Adrenal gland (tissue), 12 donors: Measurements from ENCODE around the gene NPPC. TPM values are rescaled to one million over a fixed set of nuclear protein-coding genes. Genes with fewer than 3 reads are reported as not detected.

Experiments
- DNase-seq, 7 donors: peaks; one replicate each; pipeline ENCODE4 v3.0.0-alpha.2; 2019 to 2020
- H3K27ac ChIP-seq, 5 donors: fragments of 200-600 bp; sonication (generic) in 4 of 5; 1 replicate in 3 of 5; 2 replicates in 2 of 5; pipeline versions ENCODE4 v1.5.1 to v1.8.0; 2016 to 2020; ENCODE audit warnings: mild to moderate bottlenecking in 1 of 5
- H3K27me3 ChIP-seq: fragments of 200-600 bp; 2 replicates; pipeline ENCODE4 v1.8.0; 2021
- H3K36me3 ChIP-seq, 2 donors: fragments of 200-600 bp; replicated peaks in 1 of 2; 1 replicate in 1 of 2; 2 replicates in 1 of 2; pipeline versions ENCODE4 v1.5.1 to v1.8.0; 2018 to 2022
- H3K4me1 ChIP-seq, 2 donors: fragments of 200-600 bp; replicated peaks in 1 of 2; 1 replicate in 1 of 2; 2 replicates in 1 of 2; pipeline versions ENCODE4 v1.5.1 to v1.8.0; 2018 to 2021
- H3K4me3 ChIP-seq, 4 donors: fragments of 200-600 bp; sonication (generic) in 3 of 4; one replicate each; pipeline ENCODE4 v1.5.1; 2016 to 2018
- H3K9me3 ChIP-seq, 3 donors: fragments of 200-600 bp; sonication (generic) in 1 of 3; replicated peaks in 1 of 3; 1 replicate in 2 of 3; 2 replicates in 1 of 3; pipeline versions ENCODE4 v1.5.1 to v1.8.0; 2016 to 2021
- POLR2A ChIP-seq, 2 donors: fragments of 450-650 bp; IDR thresholded peaks; one replicate each; pipeline ENCODE4 v1.6.1; 2017; ENCODE audit warnings: antibody characterized with exemption in 2 of 2, mild to moderate bottlenecking in 2 of 2, moderate library complexity in 1 of 2
- WGBS, 4 donors: extraction: QIAGEN DNeasy Blood & Tissue Kit in 2 of 4; methylation state at CpG; one replicate each; pipeline versions ENCODE4 v1.1.5 to v1.1.7; 2013 to 2017; 5-methylcytosine and 5-hydroxymethylcytosine counted together
- intact Hi-C, 2 donors: fragments of 100-400 bp; cut with DNase I; formaldehyde crosslinking; loops; one replicate each; pipeline versions ENCODE4 v1.14.1 to v1.15.0; 2022 to 2023
- polyA plus RNA-seq, 3 donors: library from polyadenylated mRNA; stranded (reverse); fragments of 200-250 nt in 2 of 3; fragments of 350-450 nt in 1 of 3; fragmentation: Illumina TruSeq in 1 of 3; extraction: RNeasy Lipid Tissue Mini Kit (QIAGEN cat#74804) in 1 of 3; gene quantifications; one replicate each; pipeline ENCODE4 v1.2.3, GENCODE V29; 2013 to 2014
- total RNA-seq, 9 donors: library from RNA; depleted of rRNA in 4 of 9; stranded (reverse); fragments of >200 nt in 4 of 9; fragments of 120-200 nt in 1 of 9; fragmentation: NEBNext Ultra II Directional in 1 of 9; extraction: Animal tissue kit (Norgen Biotek cat#: 25700) in 1 of 9; gene quantifications; one replicate each; pipeline versions ENCODE4 v1.1.0 to v1.2.4, GENCODE V29; 2013 to 2023
- TF ChIP-seq, protein P1 (sequence below), 6 experiments: fragments of 450-650 bp in 4 of 6; fragments of 200-600 bp in 2 of 6; sonication (generic) in 1 of 6; IDR thresholded peaks; 1 replicate in 5 of 6; 2 replicates in 1 of 6; pipeline versions ENCODE4 v1.5.1 to v1.8.0; 2016 to 2021; ENCODE audit warnings: antibody characterized with exemption in 6 of 6, mild to moderate bottlenecking in 2 of 6, moderate library complexity in 1 of 6
- donor health status: healthy with polysubstance abuse.
- donor health status: Bipolar disorder and iron deficiency.
- donor health status: DM: yes; HTN: yes; CAD: no.
- donor health status: DM: no; HTN: no; CAD: no.
- donor health status: DM: no; HTN: no; CAD: no.
- donor health status: DM: yes; HTN: yes; CAD: no.

The NPPC gene
- total and polyA plus RNA-seq, 12 donors = 0.13 to 0.74 (median 0.17) TPM; not detected in 9

- TF ChIP-seq, protein P1, sequence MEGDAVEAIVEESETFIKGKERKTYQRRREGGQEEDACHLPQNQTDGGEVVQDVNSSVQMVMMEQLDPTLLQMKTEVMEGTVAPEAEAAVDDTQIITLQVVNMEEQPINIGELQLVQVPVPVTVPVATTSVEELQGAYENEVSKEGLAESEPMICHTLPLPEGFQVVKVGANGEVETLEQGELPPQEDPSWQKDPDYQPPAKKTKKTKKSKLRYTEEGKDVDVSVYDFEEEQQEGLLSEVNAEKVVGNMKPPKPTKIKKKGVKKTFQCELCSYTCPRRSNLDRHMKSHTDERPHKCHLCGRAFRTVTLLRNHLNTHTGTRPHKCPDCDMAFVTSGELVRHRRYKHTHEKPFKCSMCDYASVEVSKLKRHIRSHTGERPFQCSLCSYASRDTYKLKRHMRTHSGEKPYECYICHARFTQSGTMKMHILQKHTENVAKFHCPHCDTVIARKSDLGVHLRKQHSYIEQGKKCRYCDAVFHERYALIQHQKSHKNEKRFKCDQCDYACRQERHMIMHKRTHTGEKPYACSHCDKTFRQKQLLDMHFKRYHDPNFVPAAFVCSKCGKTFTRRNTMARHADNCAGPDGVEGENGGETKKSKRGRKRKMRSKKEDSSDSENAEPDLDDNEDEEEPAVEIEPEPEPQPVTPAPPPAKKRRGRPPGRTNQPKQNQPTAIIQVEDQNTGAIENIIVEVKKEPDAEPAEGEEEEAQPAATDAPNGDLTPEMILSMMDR (IDR thresholded peaks at IDR 0.05) = peak; percentile 68 to 83 (median 76)
- no peak for TF ChIP-seq POLR2A (IDR thresholded peaks at IDR 0.05)
- WGBS, 4 donors = 20 to 27% (median 25%) methylated on average over 11 to 22 of the region's 22 CpGs
- no peak overlapping the region for H3K4me3 ChIP-seq
- no peak overlapping the region for H3K27ac ChIP-seq
- H3K9me3 ChIP-seq = no peaks in the 10 kb centered on the region
- peak; percentile 74 to 89 (median 83) for DNase-seq
- no peaks in the 10 kb centered on the region for H3K4me1 ChIP-seq
- no peaks in the 10 kb centered on the region for H3K36me3 ChIP-seq
- no peaks in the 10 kb centered on the region for H3K27me3 ChIP-seq
- intact Hi-C loops = loop anchor here (5.0 to 10.0 kb wide), 2 partner anchors 537 to 624 kb away; partner anchors contain the start of genes CHRND (in 1 of the 2) and PRSS56 (in 1 of the 2)
These were observed 25.7 kb downstream of the NPPC start for GRCh38 chr2:231900486-231900942.

GRCh38 chr2:231894566-231895380 is 31.4 kb downstream of the NPPC start:
- intact Hi-C loops = loop anchor here in 1 of 2 donors (10.0 kb wide), 1 partner anchor 80 kb away; no protein-coding TSS in a partner anchor
- DNase-seq = no peak
- Histone ChIP-seq H3K27me3 (no peaks in the 10 kb centered on the region), H3K4me1 (no peaks in the 10 kb centered on the region), H3K9me3 (no peaks in the 10 kb centered on the region), H3K36me3 (no peaks in the 10 kb centered on the region), H3K27ac (no peak overlapping the region), H3K4me3 (no peak overlapping the region)
- WGBS, 4 donors = 83 to 89% (median 87%) methylated on average over 15 of the region's 15 CpGs
- TF ChIP-seq, protein P1 (IDR thresholded peaks at IDR 0.05) = no peak
- TF ChIP-seq POLR2A (IDR thresholded peaks at IDR 0.05) = no peak

- Histone ChIP-seq H3K27me3 (no peaks in the 10 kb centered on the region), H3K9me3 (no peaks in the 10 kb centered on the region), H3K27ac (no peak overlapping the region), H3K4me1 (no peaks in the 10 kb centered on the region), H3K4me3 (no peak overlapping the region), H3K36me3 (no peaks in the 10 kb centered on the region)
- 65 to 86% (median 80%) methylated on average over 7 to 11 of the region's 11 CpGs for WGBS, 4 donors
- TF ChIP-seq, protein P1 (IDR thresholded peaks at IDR 0.05) = no peak
- TF ChIP-seq POLR2A (IDR thresholded peaks at IDR 0.05) = no peak
- DNase-seq = peak in 1 of 7 donors; percentile 1
- intact Hi-C loops = loop anchor here in 1 of 2 donors (10.0 kb wide), 1 partner anchor 77 kb away; no protein-coding TSS in a partner anchor
These were observed 34.7 kb downstream of the NPPC start for GRCh38 chr2:231891514-231891905.

GRCh38 chr2:231890896-231891513 is 35.2 kb downstream of the NPPC start:
- H3K9me3 ChIP-seq = no peaks in the 10 kb centered on the region
- H3K4me1 ChIP-seq = no peaks in the 10 kb centered on the region
- intact Hi-C loops = loop anchor here in 1 of 2 donors (10.0 kb wide), 1 partner anchor 76 kb away; no protein-coding TSS in a partner anchor
- no peak overlapping the region for H3K27ac ChIP-seq
- DNase-seq = peak in 1 of 7 donors; percentile 5
- 83 to 91% (median 84%) methylated on average over 9 to 11 of the region's 11 CpGs for WGBS, 4 donors
- H3K4me3 ChIP-seq = no peak overlapping the region
- no peaks in the 10 kb centered on the region for H3K36me3 ChIP-seq
- H3K27me3 ChIP-seq = no peaks in the 10 kb centered on the region
- no peak for TF ChIP-seq POLR2A (IDR thresholded peaks at IDR 0.05)
- TF ChIP-seq, protein P1 (IDR thresholded peaks at IDR 0.05) = no peak
